CD4-positive, alpha-beta T cell treated with Interleukin-15 for 4 hours (primary cell): ENCODE results near the gene MLC1.

Experiments used
- DNase-seq: peaks from one replicate; pipeline ENCODE4 v3.0.0-alpha.2; 2020; ENCODE audit warnings: low spot score

The MLC1 gene

GRCh38 chr22:50035976-50036724, 49.1 kb downstream of the MLC1 start:
- DNase-seq = no peak

GRCh38 chr22:50035131-50035881, 49.9 kb downstream of the MLC1 start:
- DNase-seq = no peak

- DNase-seq = no peak
These were observed 50.8 kb downstream of the MLC1 start for GRCh38 chr22:50034126-50035081.

GRCh38 chr22:50032941-50033601, 52.2 kb downstream of the MLC1 start:
- no peak for DNase-seq

- no peak for DNase-seq
These were observed 52.9 kb downstream of the MLC1 start for GRCh38 chr22:50032109-50032871.

GRCh38 chr22:50031189-50032091, 53.8 kb downstream of the MLC1 start:
- DNase-seq = no peak

- DNase-seq = peak; percentile 83
These were observed 54.7 kb downstream of the MLC1 start for GRCh38 chr22:50030297-50031188.

- DNase-seq = peak; percentile 52
These were observed 57.3 kb downstream of the MLC1 start for GRCh38 chr22:50027639-50028537.

GRCh38 chr22:50025993-50026392, 59.2 kb downstream of the MLC1 start:
- no peak for DNase-seq

- no peak for DNase-seq
These were observed 62.9 kb downstream of the MLC1 start for GRCh38 chr22:50022171-50022819.

GRCh38 chr22:50020606-50021005, 64.6 kb downstream of the MLC1 start:
- DNase-seq = no peak

- no peak for DNase-seq
These were observed 65.9 kb downstream of the MLC1 start for GRCh38 chr22:50019316-50019715.

GRCh38 chr22:50018608-50019285, 66.5 kb downstream of the MLC1 start:
- peak; percentile 58 for DNase-seq

- no peak for DNase-seq
These were observed 67.5 kb downstream of the MLC1 start for GRCh38 chr22:50017701-50018224.

- DNase-seq = peak; percentile 68
These were observed 68.1 kb downstream of the MLC1 start for GRCh38 chr22:50016988-50017700.
